MM.1S (cell line): Measurements from ENCODE around the gene DIS3L2.

ENCODE experiments used
- DNase-seq: peaks from one replicate; pipeline ENCODE4 v3.0.0-alpha.2; 2015
- H2AFZ ChIP-seq: fragments of 300-600 bp; sonication (generic); 2 replicates; pipeline ENCODE4 v1.6.0; 2016; ENCODE audit warnings: antibody characterized with exemption, low read length
- H3F3A ChIP-seq: fragments of 300-600 bp; sonication (generic); 2 replicates; pipeline ENCODE4 v1.6.1; 2016; ENCODE audit warnings: mild to moderate bottlenecking, antibody characterized with exemption, low read length, moderate library complexity, mixed read lengths; ENCODE audit not compliant: insufficient read depth
- H3K27ac ChIP-seq: fragments of 300-600 bp; sonication (generic); 2 replicates; pipeline ENCODE4 v1.5.1; 2016; ENCODE audit warnings: mild to moderate bottlenecking, low read length
- H3K27me3 ChIP-seq: fragments of 300-600 bp; sonication (generic); replicated peaks from 2 replicates; pipeline ENCODE4 v1.6.0; 2016; ENCODE audit warnings: low read length; ENCODE audit not compliant: insufficient read depth
- H3K36me3 ChIP-seq: fragments of 300-600 bp; sonication (generic); replicated peaks from 2 replicates; pipeline ENCODE4 v1.6.1; 2016; ENCODE audit warnings: mild to moderate bottlenecking, low read length, mixed read lengths; ENCODE audit not compliant: insufficient read depth
- H3K4me1 ChIP-seq: fragments of 300-600 bp; sonication (generic); 2 replicates; pipeline ENCODE4 v1.6.1; 2016; ENCODE audit warnings: low read length, mixed read lengths
- H3K4me2 ChIP-seq: fragments of 300-600 bp; sonication (generic); 2 replicates; pipeline ENCODE4 v1.6.0; 2016; ENCODE audit warnings: low read depth, low read length
- H3K4me3 ChIP-seq: fragments of 300-600 bp; sonication (generic); 2 replicates; pipeline ENCODE4 v1.5.1; 2016; ENCODE audit warnings: low read length, mixed read lengths
- H3K79me2 ChIP-seq: fragments of 300-600 bp; sonication (generic); 2 replicates; pipeline ENCODE4 v1.6.1; 2016; ENCODE audit warnings: mixed run types, low read length, mixed read lengths
- H3K9ac ChIP-seq: fragments of 300-600 bp; sonication (generic); 2 replicates; pipeline ENCODE4 v1.6.1; 2016; ENCODE audit warnings: low read length, mixed read lengths
- H3K9me2 ChIP-seq: fragments of 300-600 bp; sonication (generic); replicated peaks from 2 replicates; pipeline ENCODE4 v1.6.1; 2016; ENCODE audit warnings: mild to moderate bottlenecking, low read length, mixed read lengths; ENCODE audit not compliant: insufficient read depth
- H3K9me3 ChIP-seq: fragments of 300-600 bp; sonication (generic); replicated peaks from 2 replicates; pipeline ENCODE4 v1.6.1; 2016; ENCODE audit warnings: mild to moderate bottlenecking, low read length, mixed read lengths; ENCODE audit not compliant: insufficient read depth
- H4K20me1 ChIP-seq: fragments of 300-600 bp; sonication (generic); 2 replicates; pipeline ENCODE4 v1.6.1; 2016; ENCODE audit warnings: mild to moderate bottlenecking, low read length, moderate library complexity, mixed read lengths; ENCODE audit not compliant: insufficient read depth
- EZH2 ChIP-seq: fragments of 300-600 bp; sonication (generic); optimal IDR thresholded peaks from 2 replicates; pipeline ENCODE3; 2017; ENCODE audit warnings: low read depth, mild to moderate bottlenecking, antibody characterized with exemption, low read length, mixed read lengths
- EZH2phosphoT487 ChIP-seq: fragments of 300-600 bp; sonication (generic); IDR thresholded peaks from 2 replicates; pipeline ENCODE4 v1.6.1; 2018; ENCODE audit warnings: antibody characterized with exemption, low read length
- TF ChIP-seq, protein P1 (sequence below): fragments of 300-600 bp; sonication (generic); IDR thresholded peaks from 2 replicates; pipeline ENCODE4 v1.5.1; 2016; ENCODE audit warnings: antibody characterized with exemption, low read length, mixed read lengths

Gene DIS3L2

DNA sequence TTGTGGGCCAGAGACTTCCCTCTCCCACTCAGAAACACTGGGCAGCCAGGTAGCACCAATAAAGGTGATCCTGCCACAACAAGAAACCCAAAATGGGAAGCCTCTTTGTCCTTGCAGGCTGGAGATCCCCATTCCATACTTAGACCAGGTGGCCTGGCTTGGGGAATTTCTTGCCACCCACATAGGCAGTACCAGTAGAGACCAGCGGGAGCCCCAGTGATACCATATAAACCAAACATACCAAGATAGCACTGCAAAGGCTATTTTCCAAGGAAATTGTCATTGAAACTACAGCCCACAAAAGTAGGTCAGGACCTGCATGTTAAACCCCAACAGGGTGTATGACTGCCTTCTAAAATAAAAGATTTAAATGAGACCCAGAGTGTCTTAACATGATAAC, 171.6 kb downstream of the DIS3L2 start:
- no peak overlapping the region for H3K9ac ChIP-seq
- H3K9me2 ChIP-seq = no peaks in the 10 kb centered on the region
- no peak for DNase-seq
- H3K27ac ChIP-seq = no peak overlapping the region
- H3K36me3 ChIP-seq = no peaks in the 10 kb centered on the region
- TF ChIP-seq, protein P1, sequence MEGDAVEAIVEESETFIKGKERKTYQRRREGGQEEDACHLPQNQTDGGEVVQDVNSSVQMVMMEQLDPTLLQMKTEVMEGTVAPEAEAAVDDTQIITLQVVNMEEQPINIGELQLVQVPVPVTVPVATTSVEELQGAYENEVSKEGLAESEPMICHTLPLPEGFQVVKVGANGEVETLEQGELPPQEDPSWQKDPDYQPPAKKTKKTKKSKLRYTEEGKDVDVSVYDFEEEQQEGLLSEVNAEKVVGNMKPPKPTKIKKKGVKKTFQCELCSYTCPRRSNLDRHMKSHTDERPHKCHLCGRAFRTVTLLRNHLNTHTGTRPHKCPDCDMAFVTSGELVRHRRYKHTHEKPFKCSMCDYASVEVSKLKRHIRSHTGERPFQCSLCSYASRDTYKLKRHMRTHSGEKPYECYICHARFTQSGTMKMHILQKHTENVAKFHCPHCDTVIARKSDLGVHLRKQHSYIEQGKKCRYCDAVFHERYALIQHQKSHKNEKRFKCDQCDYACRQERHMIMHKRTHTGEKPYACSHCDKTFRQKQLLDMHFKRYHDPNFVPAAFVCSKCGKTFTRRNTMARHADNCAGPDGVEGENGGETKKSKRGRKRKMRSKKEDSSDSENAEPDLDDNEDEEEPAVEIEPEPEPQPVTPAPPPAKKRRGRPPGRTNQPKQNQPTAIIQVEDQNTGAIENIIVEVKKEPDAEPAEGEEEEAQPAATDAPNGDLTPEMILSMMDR = 0 out of 2 replicates have a peak, but pooled peaks have one; percentile 7
- no peak for TF ChIP-seq EZH2
- peaks cover 4% of the 10 kb centered on the region for H3F3A ChIP-seq
- H3K9me3 ChIP-seq = no peaks in the 10 kb centered on the region
- H2AFZ ChIP-seq = no peak overlapping the region
- H3K79me2 ChIP-seq = no peaks in the 10 kb centered on the region
- H3K4me1 ChIP-seq = peaks cover 14% of the 10 kb centered on the region
- H4K20me1 ChIP-seq = no peaks in the 10 kb centered on the region
- H3K27me3 ChIP-seq = no peaks in the 10 kb centered on the region
- H3K4me3 ChIP-seq = no peak overlapping the region
- no peak overlapping the region for H3K4me2 ChIP-seq

DNA sequence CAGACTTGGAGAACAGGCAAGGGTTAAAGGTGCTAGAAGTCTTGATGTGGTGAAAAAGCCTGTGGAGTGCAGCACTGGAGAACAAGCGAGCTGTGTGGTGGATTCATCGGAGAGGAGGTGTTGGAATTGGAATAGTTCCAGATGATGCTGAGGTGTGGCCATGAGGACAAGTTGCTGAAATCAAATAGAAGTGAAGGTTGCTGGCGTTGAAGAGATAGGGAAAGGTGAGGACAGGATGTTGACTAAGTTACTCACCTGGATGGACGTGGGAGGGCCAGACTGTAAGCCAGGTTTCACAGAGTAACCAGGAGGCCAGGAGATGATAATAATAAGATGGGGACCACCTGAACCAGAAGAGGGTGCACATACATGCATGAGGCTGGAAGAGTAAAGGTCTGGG, 173.4 kb downstream of the DIS3L2 start:
- Histone ChIP-seq H4K20me1 (no peaks in the 10 kb centered on the region), H3K4me2 (no peak overlapping the region)

DNA sequence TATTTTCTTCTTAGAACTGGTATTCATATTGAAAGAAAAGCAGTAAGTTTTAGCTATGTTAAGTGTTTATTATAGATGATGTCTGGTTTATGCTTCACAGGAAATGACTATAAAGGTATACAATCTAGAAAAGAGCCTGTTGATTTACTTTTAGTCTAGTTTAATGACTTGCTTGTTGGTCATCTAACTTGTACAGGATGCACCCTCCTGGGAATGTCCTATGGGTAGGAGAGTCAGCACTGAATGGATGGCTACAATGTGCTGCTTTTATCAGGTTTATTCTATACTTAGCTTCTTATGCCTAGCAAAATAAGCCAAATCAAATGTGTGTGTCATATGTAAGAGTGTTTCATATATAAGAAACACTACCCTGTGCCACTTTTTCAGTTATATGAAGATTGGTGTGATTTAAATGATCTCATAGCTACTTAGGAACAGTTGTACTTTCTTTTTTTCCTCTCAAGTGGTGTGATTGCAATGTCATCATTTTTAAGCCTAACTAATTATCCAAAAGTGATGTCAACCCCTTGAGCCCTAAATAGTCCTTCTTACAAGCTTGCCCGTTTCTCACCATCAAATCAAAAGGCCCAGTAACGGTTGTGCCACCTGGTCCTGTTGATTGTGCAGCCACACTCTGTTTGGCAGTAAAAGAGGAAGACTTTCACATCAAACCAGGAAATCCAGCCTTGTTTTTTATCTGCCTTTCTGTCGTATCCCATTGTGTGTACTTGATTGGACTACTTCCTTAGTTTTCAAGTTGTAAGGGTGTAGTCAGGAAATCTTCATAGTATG, 176.0 kb downstream of the DIS3L2 start:
- no peaks in the 10 kb centered on the region for H4K20me1 ChIP-seq
- peaks cover 6% of the 10 kb centered on the region for H3F3A ChIP-seq
- no peaks in the 10 kb centered on the region for H3K27me3 ChIP-seq
- peaks cover 30% of the 10 kb centered on the region for H3K4me1 ChIP-seq
- no peaks in the 10 kb centered on the region for H3K36me3 ChIP-seq
- TF ChIP-seq EZH2 = no peak
- TF ChIP-seq EZH2phosphoT487 = no peak
- TF ChIP-seq, protein P1 = no peak
- no peak overlapping the region for H3K4me3 ChIP-seq
- H3K9me2 ChIP-seq = no peaks in the 10 kb centered on the region
- peak overlapping the region; percentile 35; the same call in 1 of the 2 replicates for H2AFZ ChIP-seq
- H3K4me2 ChIP-seq = peak overlapping the region; percentile 66
- H3K79me2 ChIP-seq = no peaks in the 10 kb centered on the region
- peak overlapping the region; percentile 72 for H3K27ac ChIP-seq
- peak; percentile 89 for DNase-seq
- H3K9ac ChIP-seq = peak overlapping the region; percentile 41; the same call in 1 of the 2 replicates
- H3K9me3 ChIP-seq = no peaks in the 10 kb centered on the region

More for the DNA sequence above, 173.4 kb downstream of the DIS3L2 start:
- no peak for DNase-seq
- Histone ChIP-seq H3K4me1 (peaks cover 30% of the 10 kb centered on the region), H3K27me3 (no peaks in the 10 kb centered on the region), H3K4me3 (no peak overlapping the region), H3K36me3 (no peaks in the 10 kb centered on the region), H3K27ac (no peak overlapping the region), H3K9me3 (no peaks in the 10 kb centered on the region), H3F3A (peaks cover 6% of the 10 kb centered on the region), H3K79me2 (no peaks in the 10 kb centered on the region), H3K9ac (no peak overlapping the region), H3K9me2 (no peaks in the 10 kb centered on the region), H2AFZ (no peak overlapping the region)
- TF ChIP-seq EZH2 (no peak), EZH2phosphoT487 (no peak)
- TF ChIP-seq, protein P1 = no peak
